GM12872 (cell line): Measurements from ENCODE around the gene REEP5.

ENCODE experiments used
- TF ChIP-seq, protein P1 (sequence below): IDR thresholded peaks from 3 replicates; pipeline ENCODE4 v1.5.1; 2011; ENCODE audit warnings: low read depth, mild to moderate bottlenecking, low read length, moderate library complexity; ENCODE audit not compliant: insufficient read depth

The REEP5 gene

GRCh38 chr5:112892776-112893175 lies 29.3 kb downstream of the REEP5 start:
- TF ChIP-seq, protein P1, sequence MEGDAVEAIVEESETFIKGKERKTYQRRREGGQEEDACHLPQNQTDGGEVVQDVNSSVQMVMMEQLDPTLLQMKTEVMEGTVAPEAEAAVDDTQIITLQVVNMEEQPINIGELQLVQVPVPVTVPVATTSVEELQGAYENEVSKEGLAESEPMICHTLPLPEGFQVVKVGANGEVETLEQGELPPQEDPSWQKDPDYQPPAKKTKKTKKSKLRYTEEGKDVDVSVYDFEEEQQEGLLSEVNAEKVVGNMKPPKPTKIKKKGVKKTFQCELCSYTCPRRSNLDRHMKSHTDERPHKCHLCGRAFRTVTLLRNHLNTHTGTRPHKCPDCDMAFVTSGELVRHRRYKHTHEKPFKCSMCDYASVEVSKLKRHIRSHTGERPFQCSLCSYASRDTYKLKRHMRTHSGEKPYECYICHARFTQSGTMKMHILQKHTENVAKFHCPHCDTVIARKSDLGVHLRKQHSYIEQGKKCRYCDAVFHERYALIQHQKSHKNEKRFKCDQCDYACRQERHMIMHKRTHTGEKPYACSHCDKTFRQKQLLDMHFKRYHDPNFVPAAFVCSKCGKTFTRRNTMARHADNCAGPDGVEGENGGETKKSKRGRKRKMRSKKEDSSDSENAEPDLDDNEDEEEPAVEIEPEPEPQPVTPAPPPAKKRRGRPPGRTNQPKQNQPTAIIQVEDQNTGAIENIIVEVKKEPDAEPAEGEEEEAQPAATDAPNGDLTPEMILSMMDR = no peak

DNA sequence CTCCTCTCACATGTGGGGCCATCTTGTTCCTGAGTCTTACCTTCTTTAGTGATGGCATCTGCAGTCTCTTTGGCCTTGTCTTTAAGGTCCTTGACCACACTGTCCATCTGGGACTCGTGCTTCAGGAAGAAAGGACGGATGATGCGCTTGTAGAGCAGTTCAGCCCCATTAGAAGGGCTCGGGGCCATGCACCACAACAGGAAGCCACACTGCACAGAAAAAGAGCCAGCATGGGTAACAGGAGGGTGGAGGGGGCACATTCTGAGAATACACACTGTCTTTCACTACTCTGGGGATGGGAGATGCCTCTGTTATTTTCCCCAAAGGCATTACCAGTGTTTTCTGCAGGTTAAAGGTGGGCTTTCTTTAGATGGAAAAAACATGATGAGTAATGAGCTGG lies 35.1 kb downstream of the REEP5 start:
- TF ChIP-seq, protein P1 = no peak

- TF ChIP-seq, protein P1 = no peak
These were observed 37.0 kb downstream of the REEP5 start for GRCh38 chr5:112885001-112885400.

GRCh38 chr5:112883192-112883591 lies 38.8 kb downstream of the REEP5 start:
- TF ChIP-seq, protein P1 = no peak

- TF ChIP-seq, protein P1 = no peak
These were observed 41.6 kb downstream of the REEP5 start for GRCh38 chr5:112880219-112880964.

DNA sequence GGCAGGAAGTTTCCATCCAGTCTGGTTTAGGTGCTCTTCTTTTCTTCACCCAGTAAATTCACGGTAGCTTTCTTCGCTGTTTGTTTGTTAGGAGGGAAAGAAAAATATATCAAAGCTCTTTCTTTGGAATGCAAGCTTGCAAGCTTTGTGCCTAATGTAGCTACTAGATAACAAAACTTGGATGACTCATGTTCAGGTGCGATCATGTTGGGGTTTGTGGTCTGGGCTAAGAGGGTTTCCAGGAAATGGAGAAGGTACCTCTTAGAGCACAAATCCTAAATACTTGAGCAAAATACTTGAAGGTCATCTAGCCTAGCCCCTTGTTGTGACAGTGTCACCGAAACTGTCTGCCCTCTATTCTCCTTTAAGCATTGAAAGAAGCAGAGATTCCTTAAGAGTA lies 43.3 kb downstream of the REEP5 start:
- TF ChIP-seq, protein P1 = no peak

DNA sequence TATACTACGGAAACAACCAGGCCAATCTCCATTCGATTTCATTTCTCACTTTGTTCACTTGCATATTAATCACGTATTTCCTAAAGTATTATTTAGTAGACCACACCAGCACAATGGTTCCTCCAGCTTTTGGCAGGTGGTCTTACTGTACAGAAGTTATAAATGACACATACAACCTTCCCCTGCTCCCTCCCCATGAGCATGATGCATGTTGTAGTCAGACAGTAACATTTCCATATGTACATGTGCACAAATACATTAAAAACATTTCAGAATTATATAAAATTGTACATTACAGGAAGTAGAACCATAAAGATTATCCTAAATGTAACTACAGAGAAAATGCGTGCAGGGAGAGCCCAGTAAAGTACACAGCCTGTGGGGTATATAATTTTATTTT lies 43.9 kb downstream of the REEP5 start:
- TF ChIP-seq, protein P1 = no peak

GRCh38 chr5:112876362-112876761 lies 45.7 kb downstream of the REEP5 start:
- TF ChIP-seq, protein P1 = no peak
